HepG2 (cell line): ENCODE data around the gene LDLR. TPM values are rescaled to one million over a fixed set of nuclear protein-coding genes. Genes with fewer than 3 reads are reported as not detected.

Source experiments
- FOXC1 ChIP-seq: sonication (generic); formaldehyde crosslinking; IDR thresholded peaks from 2 replicates; pipeline ENCODE4 v1.8.0; 2022; ENCODE audit warnings: mild to moderate bottlenecking, missing genetic modification reagents, borderline replicate concordance
- GATAD1 ChIP-seq: IDR thresholded peaks from 2 replicates; pipeline ENCODE4 v1.6.1; 2016; ENCODE audit warnings: missing genetic modification reagents, missing compliant biosample characterization
- HNRNPUL1 ChIP-seq: fragments of 200-400 bp; formaldehyde crosslinking; IDR thresholded peaks from 2 replicates; pipeline ENCODE4 v1.6.1; 2017; ENCODE audit warnings: low read depth, mild to moderate bottlenecking, low read length, moderate library complexity
- MBNL3 ChIP-seq: fragments of 250-450 bp; sonication (Bioruptor Pico); conservative IDR thresholded peaks from 2 replicates; pipeline ENCODE4 v1.8.0; 2022; ENCODE audit warnings: mild to moderate bottlenecking, inconsistent platforms
- MIER2 ChIP-seq: IDR thresholded peaks from 2 replicates; pipeline ENCODE4 v1.6.1; 2016; ENCODE audit warnings: missing biosample characterization, missing genetic modification reagents
- NFYB ChIP-seq: sonication (generic); formaldehyde crosslinking; IDR thresholded peaks from 2 replicates; pipeline ENCODE4 v1.4.0; 2020; ENCODE audit warnings: missing genetic modification reagents
- PAWR ChIP-seq: sonication (generic); formaldehyde crosslinking; IDR thresholded peaks from 2 replicates; pipeline ENCODE4 v1.4.0; 2020; ENCODE audit warnings: missing genetic modification reagents, mild to moderate bottlenecking, borderline replicate concordance
- RFX5 ChIP-seq: IDR thresholded peaks from 2 replicates; pipeline ENCODE4 v1.6.1; 2011; ENCODE audit warnings: low read depth, low read length, improper control_type of control experiment
- RXRA ChIP-seq: sonication (generic); formaldehyde crosslinking; IDR thresholded peaks from 2 replicates; pipeline ENCODE4 v1.5.1; 2020; ENCODE audit warnings: missing genetic modification reagents
- SOX6 ChIP-seq, 2 experiments: fragments of 450-650 bp in 1 of 2; sonication (generic) in 1 of 2; formaldehyde crosslinking in 1 of 2; IDR thresholded peaks; 2 replicates each; pipeline versions ENCODE4 v1.4.0 to v1.6.1; 2017 to 2020; ENCODE audit warnings: antibody characterized with exemption in 1 of 2, mild to moderate bottlenecking in 1 of 2, missing genetic modification reagents in 1 of 2
- TBX3 ChIP-seq: fragments of 450-650 bp; IDR thresholded peaks from 2 replicates; pipeline ENCODE4 v1.6.1; 2017; ENCODE audit warnings: antibody characterized with exemption, mild to moderate bottlenecking, inconsistent platforms, borderline replicate concordance
- ZBTB3 ChIP-seq: sonication (generic); formaldehyde crosslinking; IDR thresholded peaks from 2 replicates; pipeline ENCODE4 v1.4.0; 2020; ENCODE audit warnings: low read depth, mild to moderate bottlenecking, moderate library complexity, missing genetic modification reagents, borderline replicate concordance
- ZBTB7A ChIP-seq: sonication (generic); formaldehyde crosslinking; IDR thresholded peaks from 2 replicates; pipeline ENCODE4 v1.8.0; 2022; ENCODE audit warnings: mild to moderate bottlenecking, missing genetic modification reagents
- ZFAT ChIP-seq: sonication (generic); formaldehyde crosslinking; conservative IDR thresholded peaks from 2 replicates; pipeline ENCODE4 v1.8.1; 2023; ENCODE audit warnings: missing genetic modification reagents, inconsistent platforms
- ZFP36 ChIP-seq: fragments of 150-350 bp; IDR thresholded peaks from 2 replicates; pipeline ENCODE4 v1.6.1; 2018; ENCODE audit warnings: borderline replicate concordance, low read length, low read depth; ENCODE audit not compliant: partially characterized antibody
- ZNF207 ChIP-seq: fragments of 450-650 bp; IDR thresholded peaks from 2 replicates; pipeline ENCODE4 v1.6.1; 2016; ENCODE audit warnings: antibody characterized with exemption, borderline replicate concordance
- ZNF225 ChIP-seq: sonication (generic); formaldehyde crosslinking; IDR thresholded peaks from 2 replicates; pipeline ENCODE4 v1.4.0; 2020; ENCODE audit warnings: mild to moderate bottlenecking, missing genetic modification reagents
- ZNF670 ChIP-seq: sonication (generic); formaldehyde crosslinking; IDR thresholded peaks from 2 replicates; pipeline ENCODE4 v1.8.0; 2022; ENCODE audit warnings: mild to moderate bottlenecking, missing genetic modification reagents, borderline replicate concordance
- ZNF83 ChIP-seq: sonication (generic); formaldehyde crosslinking; IDR thresholded peaks from 2 replicates; pipeline ENCODE4 v1.4.0; 2020; ENCODE audit warnings: missing genetic modification reagents, mild to moderate bottlenecking, borderline replicate concordance
- polyA plus RNA-seq, 8 experiments: library from polyadenylated mRNA; depleted of rRNA in 3 of 8; stranded (reverse) in 7 of 8; unstranded in 1 of 8; fragments of >200 nt; fragmentation: Illumina TruSeq in 4 of 8; extraction: Trizol in 4 of 8; gene quantifications; 2 replicates each; pipeline versions ENCODE4 v1.2.1 to v1.2.3, GENCODE V29; 2011 to 2016; ENCODE audit warnings: low read depth in 4 of 8, missing spikeins in 1 of 8, mixed read lengths in 1 of 8; ENCODE audit not compliant: insufficient read depth in 1 of 8
- total RNA-seq, 5 experiments: library from RNA; depleted of rRNA; stranded (reverse); fragments of >200 nt; fragmentation: Illumina TruSeq; extraction: Trizol; gene quantifications; 2 replicates each; pipeline ENCODE4 v1.2.3, GENCODE V29; 2016; ENCODE audit warnings: low read depth in 1 of 5
- TF ChIP-seq, protein P1 (sequence below): sonication (generic); formaldehyde crosslinking; IDR thresholded peaks from 2 replicates; pipeline ENCODE4 v1.8.0; 2023; ENCODE audit warnings: mild to moderate bottlenecking, missing genetic modification reagents
- TF ChIP-seq, protein P2 (sequence below): sonication (generic); formaldehyde crosslinking; IDR thresholded peaks from 2 replicates; pipeline ENCODE4 v1.4.0; 2020; ENCODE audit warnings: missing genetic modification reagents, mild to moderate bottlenecking, borderline replicate concordance
- TF ChIP-seq, protein P3 (sequence below): sonication (generic); formaldehyde crosslinking; IDR thresholded peaks from 2 replicates; pipeline ENCODE4 v1.4.0; 2020; ENCODE audit warnings: missing genetic modification reagents
- TF ChIP-seq, protein P4 (sequence below): sonication (generic); formaldehyde crosslinking; IDR thresholded peaks from 2 replicates; pipeline ENCODE4 v1.4.0; 2020; ENCODE audit warnings: missing genetic modification reagents, borderline replicate concordance

LDLR gene
- total and polyA plus RNA-seq, 2 of the 13 experiments (the other 11 are each of a cell fraction or from before 2014, with no cell fraction given): 51.6 to 92.5 TPM

DNA sequence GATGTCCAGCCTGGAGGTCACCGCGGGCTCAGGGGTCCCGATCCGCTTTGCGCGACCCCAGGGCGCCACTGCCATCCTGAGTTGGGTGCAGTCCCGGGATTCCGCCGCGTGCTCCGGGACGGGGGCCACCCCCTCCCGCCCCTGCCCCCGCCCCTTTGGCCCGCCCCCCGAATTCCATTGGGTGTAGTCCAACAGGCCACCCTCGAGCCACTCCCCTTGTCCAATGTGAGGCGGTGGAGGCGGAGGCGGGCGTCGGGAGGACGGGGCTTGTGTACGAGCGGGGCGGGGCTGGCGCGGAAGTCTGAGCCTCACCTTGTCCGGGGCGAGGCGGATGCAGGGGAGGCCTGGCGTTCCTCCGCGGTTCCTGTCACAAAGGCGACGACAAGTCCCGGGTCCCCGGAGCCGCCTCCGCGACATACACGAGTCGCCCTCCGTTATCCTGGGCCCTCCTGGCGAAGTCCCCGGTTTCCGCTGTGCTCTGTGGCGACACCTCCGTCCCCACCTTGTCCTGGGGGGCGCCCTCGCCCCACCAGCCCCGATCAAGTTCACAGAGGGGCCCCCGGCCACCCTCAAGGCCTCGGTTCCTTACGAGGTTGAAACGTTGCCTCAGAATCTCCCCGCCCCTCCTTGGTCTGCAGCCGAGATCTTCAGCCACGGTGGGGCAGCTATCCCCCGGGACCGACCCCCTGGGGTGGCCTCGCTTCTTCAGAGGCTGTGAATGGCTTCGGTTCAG, 1.2 kb downstream of the LDLR start (continued):
- TF ChIP-seq ZNF83: no peak; the same call in 1 of the 2 replicates
- peak; percentile 58; the same call in 1 of the 2 replicates for TF ChIP-seq ZBTB3 (CRISPR knock-in tag)
- TF ChIP-seq ZBTB7A (CRISPR knock-in tag): peak; percentile 16; the same call in 1 of the 2 replicates
- TF ChIP-seq HNRNPUL1: no peak
- TF ChIP-seq ZNF670 (CRISPR knock-in tag): no peak
- no peak for TF ChIP-seq SOX6 (IDR thresholded peaks at IDR 0.05)
- no peak; the same call in 1 of the 2 replicates for TF ChIP-seq SOX6 (CRISPR knock-in tag; IDR thresholded peaks at IDR 0.05)
- peak; percentile 39; the same call in 1 of the 2 replicates for TF ChIP-seq ZNF225 (CRISPR knock-in tag)
- TF ChIP-seq FOXC1 (CRISPR knock-in tag): no peak
- TF ChIP-seq, protein P1, sequence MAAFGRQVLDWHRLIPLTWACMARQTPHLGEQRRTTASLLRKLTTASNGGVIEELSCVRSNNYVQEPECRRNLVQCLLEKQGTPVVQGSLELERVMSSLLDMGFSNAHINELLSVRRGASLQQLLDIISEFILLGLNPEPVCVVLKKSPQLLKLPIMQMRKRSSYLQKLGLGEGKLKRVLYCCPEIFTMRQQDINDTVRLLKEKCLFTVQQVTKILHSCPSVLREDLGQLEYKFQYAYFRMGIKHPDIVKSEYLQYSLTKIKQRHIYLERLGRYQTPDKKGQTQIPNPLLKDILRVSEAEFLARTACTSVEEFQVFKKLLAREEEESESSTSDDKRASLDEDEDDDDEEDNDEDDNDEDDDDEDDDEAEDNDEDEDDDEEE (CRISPR knock-in tag): peak; percentile 42; the same call in 1 of the 2 replicates
- no peak for TF ChIP-seq TBX3
- peak; percentile 27; the same call in 1 of the 2 replicates for TF ChIP-seq RXRA (CRISPR knock-in tag)
- TF ChIP-seq PAWR: 0 out of 2 replicates have a peak, but pooled peaks have one; percentile 51
- TF ChIP-seq, protein P2, sequence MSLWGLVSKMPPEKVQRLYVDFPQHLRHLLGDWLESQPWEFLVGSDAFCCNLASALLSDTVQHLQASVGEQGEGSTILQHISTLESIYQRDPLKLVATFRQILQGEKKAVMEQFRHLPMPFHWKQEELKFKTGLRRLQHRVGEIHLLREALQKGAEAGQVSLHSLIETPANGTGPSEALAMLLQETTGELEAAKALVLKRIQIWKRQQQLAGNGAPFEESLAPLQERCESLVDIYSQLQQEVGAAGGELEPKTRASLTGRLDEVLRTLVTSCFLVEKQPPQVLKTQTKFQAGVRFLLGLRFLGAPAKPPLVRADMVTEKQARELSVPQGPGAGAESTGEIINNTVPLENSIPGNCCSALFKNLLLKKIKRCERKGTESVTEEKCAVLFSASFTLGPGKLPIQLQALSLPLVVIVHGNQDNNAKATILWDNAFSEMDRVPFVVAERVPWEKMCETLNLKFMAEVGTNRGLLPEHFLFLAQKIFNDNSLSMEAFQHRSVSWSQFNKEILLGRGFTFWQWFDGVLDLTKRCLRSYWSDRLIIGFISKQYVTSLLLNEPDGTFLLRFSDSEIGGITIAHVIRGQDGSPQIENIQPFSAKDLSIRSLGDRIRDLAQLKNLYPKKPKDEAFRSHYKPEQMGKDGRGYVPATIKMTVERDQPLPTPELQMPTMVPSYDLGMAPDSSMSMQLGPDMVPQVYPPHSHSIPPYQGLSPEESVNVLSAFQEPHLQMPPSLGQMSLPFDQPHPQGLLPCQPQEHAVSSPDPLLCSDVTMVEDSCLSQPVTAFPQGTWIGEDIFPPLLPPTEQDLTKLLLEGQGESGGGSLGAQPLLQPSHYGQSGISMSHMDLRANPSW: no peak
- no peak for TF ChIP-seq ZFAT (CRISPR knock-in tag)
- 0 out of 2 replicates have a peak, but pooled peaks have one; percentile 9 for TF ChIP-seq RFX5
- TF ChIP-seq GATAD1 (CRISPR knock-in tag): no peak
- TF ChIP-seq MBNL3 (CRISPR knock-in tag): no peak
- no peak for TF ChIP-seq ZNF207
- TF ChIP-seq, protein P3, sequence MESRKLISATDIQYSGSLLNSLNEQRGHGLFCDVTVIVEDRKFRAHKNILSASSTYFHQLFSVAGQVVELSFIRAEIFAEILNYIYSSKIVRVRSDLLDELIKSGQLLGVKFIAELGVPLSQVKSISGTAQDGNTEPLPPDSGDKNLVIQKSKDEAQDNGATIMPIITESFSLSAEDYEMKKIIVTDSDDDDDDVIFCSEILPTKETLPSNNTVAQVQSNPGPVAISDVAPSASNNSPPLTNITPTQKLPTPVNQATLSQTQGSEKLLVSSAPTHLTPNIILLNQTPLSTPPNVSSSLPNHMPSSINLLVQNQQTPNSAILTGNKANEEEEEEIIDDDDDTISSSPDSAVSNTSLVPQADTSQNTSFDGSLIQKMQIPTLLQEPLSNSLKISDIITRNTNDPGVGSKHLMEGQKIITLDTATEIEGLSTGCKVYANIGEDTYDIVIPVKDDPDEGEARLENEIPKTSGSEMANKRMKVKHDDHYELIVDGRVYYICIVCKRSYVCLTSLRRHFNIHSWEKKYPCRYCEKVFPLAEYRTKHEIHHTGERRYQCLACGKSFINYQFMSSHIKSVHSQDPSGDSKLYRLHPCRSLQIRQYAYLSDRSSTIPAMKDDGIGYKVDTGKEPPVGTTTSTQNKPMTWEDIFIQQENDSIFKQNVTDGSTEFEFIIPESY (CRISPR knock-in tag): no peak
- no peak for TF ChIP-seq ZFP36
- TF ChIP-seq NFYB (CRISPR knock-in tag): peak; percentile 81
- no peak for TF ChIP-seq MIER2 (CRISPR knock-in tag)
- TF ChIP-seq, protein P4, sequence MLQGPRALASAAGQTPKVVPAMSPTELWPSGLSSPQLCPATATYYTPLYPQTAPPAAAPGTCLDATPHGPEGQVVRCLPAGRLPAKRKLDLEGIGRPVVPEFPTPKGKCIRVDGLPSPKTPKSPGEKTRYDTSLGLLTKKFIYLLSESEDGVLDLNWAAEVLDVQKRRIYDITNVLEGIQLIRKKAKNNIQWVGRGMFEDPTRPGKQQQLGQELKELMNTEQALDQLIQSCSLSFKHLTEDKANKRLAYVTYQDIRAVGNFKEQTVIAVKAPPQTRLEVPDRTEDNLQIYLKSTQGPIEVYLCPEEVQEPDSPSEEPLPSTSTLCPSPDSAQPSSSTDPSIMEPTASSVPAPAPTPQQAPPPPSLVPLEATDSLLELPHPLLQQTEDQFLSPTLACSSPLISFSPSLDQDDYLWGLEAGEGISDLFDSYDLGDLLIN (CRISPR knock-in tag): no peak
